Glutamatergic neuron (in vitro differentiated cells): ENCODE data around the gene ZNF891. TPM values are rescaled to one million over a fixed set of nuclear protein-coding genes. Genes with fewer than 3 reads are reported as not detected.

Experiments used
- DNase-seq: peaks from one replicate; pipeline ENCODE4 v3.0.0; 2022
- H3K27ac Mint-ChIP-seq: one replicate; pipeline ENCODE4 v1.8.0; 2020; ENCODE audit warnings: mild to moderate bottlenecking, mixed read lengths, inconsistent platforms; ENCODE audit not compliant: unreplicated experiment
- H3K27me3 Mint-ChIP-seq: one replicate; pipeline ENCODE4 v1.8.0; 2020; ENCODE audit warnings: mild to moderate bottlenecking, moderate library complexity, mixed read lengths, inconsistent platforms; ENCODE audit not compliant: unreplicated experiment
- H3K36me3 Mint-ChIP-seq: one replicate; pipeline ENCODE4 v1.8.0; 2020; ENCODE audit warnings: mild to moderate bottlenecking, mixed read lengths, inconsistent platforms; ENCODE audit not compliant: unreplicated experiment
- H3K4me1 Mint-ChIP-seq: one replicate; pipeline ENCODE4 v1.8.0; 2020; ENCODE audit warnings: mild to moderate bottlenecking, low read depth, mixed read lengths, inconsistent platforms; ENCODE audit not compliant: unreplicated experiment
- H3K4me3 Mint-ChIP-seq: one replicate; pipeline ENCODE4 v1.8.0; 2020; ENCODE audit warnings: mild to moderate bottlenecking, mixed read lengths, inconsistent platforms; ENCODE audit not compliant: unreplicated experiment
- H3K9me3 Mint-ChIP-seq: one replicate; pipeline ENCODE4 v1.8.0; 2020; ENCODE audit warnings: mild to moderate bottlenecking, moderate library complexity, mixed read lengths, inconsistent platforms; ENCODE audit not compliant: unreplicated experiment
- CTCF ChIP-seq: fragments of 200-600 bp; sonication (generic); IDR thresholded peaks from one replicate; pipeline ENCODE4 v1.5.0; 2021; ENCODE audit not compliant: partially characterized antibody, unreplicated experiment
- total RNA-seq: library from RNA; stranded (reverse); fragmentation: NEBNext Ultra II Directional; extraction: Animal tissue kit (Norgen Biotek cat#: 25700); gene quantifications from one replicate; pipeline ENCODE4 v1.2.1, GENCODE V29; 2021; ENCODE audit not compliant: unreplicated experiment

Gene ZNF891
- total RNA-seq, 1 donor from 2014 or later = 9.2 TPM

- no peaks in the 10 kb centered on the region for H3K4me1 Mint-ChIP-seq
- peaks cover 76% of the 10 kb centered on the region for H3K36me3 Mint-ChIP-seq
- no peak for DNase-seq
- H3K27ac Mint-ChIP-seq = no peak overlapping the region
- H3K27me3 Mint-ChIP-seq = no peaks in the 10 kb centered on the region
- no peak for TF ChIP-seq CTCF
- H3K4me3 Mint-ChIP-seq = no peak overlapping the region
- peaks cover 9% of the 10 kb centered on the region for H3K9me3 Mint-ChIP-seq
These were observed 15.9 kb upstream of the ZNF891 start for GRCh38 chr12:133145981-133146380.

GRCh38 chr12:133135747-133136146 lies 5.7 kb upstream of the ZNF891 start:
- DNase-seq = no peak
- no peak overlapping the region for H3K27ac Mint-ChIP-seq
- H3K27me3 Mint-ChIP-seq = peaks cover 6% of the 10 kb centered on the region
- peaks cover 70% of the 10 kb centered on the region for H3K36me3 Mint-ChIP-seq
- H3K4me1 Mint-ChIP-seq = peaks cover 7% of the 10 kb centered on the region
- H3K4me3 Mint-ChIP-seq = no peak overlapping the region
- peaks cover 26% of the 10 kb centered on the region for H3K9me3 Mint-ChIP-seq
- no peak for TF ChIP-seq CTCF

GRCh38 chr12:133130808-133131128 lies 694 bp upstream of the ZNF891 start:
- TF ChIP-seq CTCF = no peak
- Mint-ChIP-seq H3K36me3 (peaks cover 43% of the 10 kb centered on the region), H3K27ac (peak overlapping the region; percentile 98), H3K4me3 (peak overlapping the region; percentile 97), H3K27me3 (peaks cover 11% of the 10 kb centered on the region), H3K9me3 (peaks cover 31% of the 10 kb centered on the region), H3K4me1 (peaks cover 7% of the 10 kb centered on the region)
- peak; percentile 55 for DNase-seq

- Mint-ChIP-seq H3K9me3 (peaks cover 38% of the 10 kb centered on the region), H3K27me3 (peaks cover 8% of the 10 kb centered on the region), H3K36me3 (peaks cover 42% of the 10 kb centered on the region), H3K4me1 (peaks cover 7% of the 10 kb centered on the region), H3K4me3 (peak overlapping the region; percentile 97), H3K27ac (peak overlapping the region; percentile 85)
- DNase-seq = peak; percentile 17
- TF ChIP-seq CTCF = no peak
These were observed 571 bp downstream of the ZNF891 start for GRCh38 chr12:133129368-133130037.

GRCh38 chr12:133124674-133125073 lies 5.4 kb downstream of the ZNF891 start:
- no peak for TF ChIP-seq CTCF
- no peak for DNase-seq
- Mint-ChIP-seq H3K27me3 (peaks cover 3% of the 10 kb centered on the region), H3K36me3 (peaks cover 63% of the 10 kb centered on the region), H3K27ac (no peak overlapping the region), H3K4me1 (no peaks in the 10 kb centered on the region), H3K4me3 (no peak overlapping the region), H3K9me3 (peaks cover 45% of the 10 kb centered on the region)
